ENCODE data around the gene BGN.

Gene BGN

GRCh38 chrX:153527208-153527607, 32.4 kb downstream of the BGN start:
- no peak for TF ChIP-seq ZFX (IDR thresholded peaks at IDR 0.05; ENCODE audit: borderline replicate concordance)
- no peak for TF ChIP-seq CTCF (IDR thresholded peaks at IDR 0.05)

GRCh38 chrX:153530411-153531129, 35.8 kb downstream of the BGN start:
- H3K27ac ChIP-seq = no peak overlapping the region
- no peak for TF ChIP-seq ZFX (IDR thresholded peaks at IDR 0.05; ENCODE audit: borderline replicate concordance)
- no peak for TF ChIP-seq CTCF (IDR thresholded peaks at IDR 0.05)

More at GRCh38 chrX:153527208-153527607, 32.4 kb downstream of the BGN start:
- H3K27ac ChIP-seq = no peak overlapping the region

GRCh38 chrX:153533091-153533490, 38.3 kb downstream of the BGN start:
- TF ChIP-seq ZFX (IDR thresholded peaks at IDR 0.05; ENCODE audit: borderline replicate concordance) = no peak
- no peak for TF ChIP-seq CTCF (IDR thresholded peaks at IDR 0.05)
- H3K27ac ChIP-seq = no peak overlapping the region

- H3K27ac ChIP-seq = no peak overlapping the region
- TF ChIP-seq CTCF (IDR thresholded peaks at IDR 0.05) = no peak
- TF ChIP-seq ZFX (IDR thresholded peaks at IDR 0.05; ENCODE audit: borderline replicate concordance) = no peak
Measured at GRCh38 chrX:153537080-153537479, 42.3 kb downstream of the BGN start.

- TF ChIP-seq CTCF (IDR thresholded peaks at IDR 0.05) (no peak), ZFX (IDR thresholded peaks at IDR 0.05; ENCODE audit: borderline replicate concordance) (no peak)
- H3K27ac ChIP-seq = no peak overlapping the region
Measured at GRCh38 chrX:153537526-153538295, 42.9 kb downstream of the BGN start.

- no peak overlapping the region for H3K27ac ChIP-seq
- no peak for TF ChIP-seq CTCF (IDR thresholded peaks at IDR 0.05)
Measured at GRCh38 chrX:153538424-153538823, 43.6 kb downstream of the BGN start.
